Measurements from ENCODE around the gene COX7B2. TPM values are rescaled to one million over a fixed set of nuclear protein-coding genes. Genes with fewer than 3 reads are reported as not detected.

Gene COX7B2
- total and polyA plus RNA-seq, 2 donors (not counting 1 experiment from before 2014, with no cell fraction given): not detected

- DNase-seq (no peak), ATAC-seq (ENCODE audit: low read depth) (no peak)
- Mint-ChIP-seq H3K4me1 (no peaks in the 10 kb centered on the region), H3K27me3 (peaks cover 4% of the 10 kb centered on the region), H3K4me3 (no peak overlapping the region), H3K27ac (no peak overlapping the region), H3K9me3 (ENCODE audit: insufficient read depth) (no peaks in the 10 kb centered on the region)
- no peak overlapping the region for H3K9ac ChIP-seq (ENCODE audit: low read length)
- no peaks in the 10 kb centered on the region for H3K27me3 ChIP-seq (replicated peaks in 1 of 4; ENCODE audit: control extremely low read depth in 1 of 4, control insufficient read depth in 3 of 4, insufficient read depth in 4 of 4, low read length in 3 of 4)
- H3K36me3 ChIP-seq (replicated peaks in 1 of 2; ENCODE audit: control extremely low read depth in 1 of 2, control insufficient read depth in 1 of 2, extremely low read depth in 1 of 2, insufficient read depth in 2 of 2, low read length in 1 of 2): no peaks in the 10 kb centered on the region
- intact Hi-C loops (cut with micrococcal nuclease): no loop called here
- CTCF ChIA-PET: no interaction called here
- no peaks in the 10 kb centered on the region for H3K79me2 ChIP-seq (ENCODE audit: control insufficient read depth, insufficient read depth, low read length)
- no peaks in the 10 kb centered on the region for H3K4me1 ChIP-seq (ENCODE audit: control insufficient read depth in 2 of 2, insufficient read depth in 2 of 2, low read length in 2 of 2)
- no peaks in the 10 kb centered on the region for H3K9me3 ChIP-seq (ENCODE audit: control extremely low read depth in 1 of 3, control insufficient read depth in 2 of 3, insufficient read depth in 1 of 3, low read length in 2 of 3)
- no peak for TF ChIP-seq EZH2 (IDR thresholded peaks at IDR 0.05; ENCODE audit: borderline replicate concordance, insufficient read depth, low read depth, low read length, poor library complexity, severe bottlenecking)
- TF ChIP-seq, protein P1, sequence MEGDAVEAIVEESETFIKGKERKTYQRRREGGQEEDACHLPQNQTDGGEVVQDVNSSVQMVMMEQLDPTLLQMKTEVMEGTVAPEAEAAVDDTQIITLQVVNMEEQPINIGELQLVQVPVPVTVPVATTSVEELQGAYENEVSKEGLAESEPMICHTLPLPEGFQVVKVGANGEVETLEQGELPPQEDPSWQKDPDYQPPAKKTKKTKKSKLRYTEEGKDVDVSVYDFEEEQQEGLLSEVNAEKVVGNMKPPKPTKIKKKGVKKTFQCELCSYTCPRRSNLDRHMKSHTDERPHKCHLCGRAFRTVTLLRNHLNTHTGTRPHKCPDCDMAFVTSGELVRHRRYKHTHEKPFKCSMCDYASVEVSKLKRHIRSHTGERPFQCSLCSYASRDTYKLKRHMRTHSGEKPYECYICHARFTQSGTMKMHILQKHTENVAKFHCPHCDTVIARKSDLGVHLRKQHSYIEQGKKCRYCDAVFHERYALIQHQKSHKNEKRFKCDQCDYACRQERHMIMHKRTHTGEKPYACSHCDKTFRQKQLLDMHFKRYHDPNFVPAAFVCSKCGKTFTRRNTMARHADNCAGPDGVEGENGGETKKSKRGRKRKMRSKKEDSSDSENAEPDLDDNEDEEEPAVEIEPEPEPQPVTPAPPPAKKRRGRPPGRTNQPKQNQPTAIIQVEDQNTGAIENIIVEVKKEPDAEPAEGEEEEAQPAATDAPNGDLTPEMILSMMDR (IDR thresholded peaks at IDR 0.05): no peak
- H4K20me1 ChIP-seq (ENCODE audit: control insufficient read depth, insufficient read depth, low read length, poor library complexity, severe bottlenecking): no peaks in the 10 kb centered on the region
- H3K4me2 ChIP-seq (replicated peaks; ENCODE audit: low read depth, low read length, poor library complexity, severe bottlenecking): no peak overlapping the region
- no peak overlapping the region for H3K27ac ChIP-seq (ENCODE audit: low read length in 2 of 2)
- H2AFZ ChIP-seq (ENCODE audit: insufficient read depth, low read depth, low read length, poor library complexity, severe bottlenecking): no peak overlapping the region
- H3K4me3 ChIP-seq (ENCODE audit: control extremely low read depth in 1 of 5, extremely low read depth in 1 of 5, insufficient read depth in 1 of 5, low read depth in 2 of 5, low read length in 4 of 5): no peak overlapping the region
- POLR2A ChIA-PET: no interaction called here
Measured at GRCh38 chr4:46924789-46925529, 15.9 kb upstream of the COX7B2 start.

GRCh38 chr4:46922205-46922604 lies 13.2 kb upstream of the COX7B2 start:
- Histone ChIP-seq H3K4me2 (replicated peaks; ENCODE audit: low read depth, low read length, poor library complexity, severe bottlenecking) (no peak overlapping the region), H3K79me2 (ENCODE audit: control insufficient read depth, insufficient read depth, low read length) (no peaks in the 10 kb centered on the region), H3K9me3 (ENCODE audit: control extremely low read depth in 1 of 3, control insufficient read depth in 2 of 3, insufficient read depth in 1 of 3, low read length in 2 of 3) (no peaks in the 10 kb centered on the region), H3K27me3 (replicated peaks in 1 of 4; ENCODE audit: control extremely low read depth in 1 of 4, control insufficient read depth in 3 of 4, insufficient read depth in 4 of 4, low read length in 3 of 4) (no peaks in the 10 kb centered on the region), H3K27ac (ENCODE audit: low read length in 2 of 2) (no peak overlapping the region), H4K20me1 (ENCODE audit: control insufficient read depth, insufficient read depth, low read length, poor library complexity, severe bottlenecking) (no peaks in the 10 kb centered on the region), H2AFZ (ENCODE audit: insufficient read depth, low read depth, low read length, poor library complexity, severe bottlenecking) (no peak overlapping the region), H3K36me3 (replicated peaks in 1 of 2; ENCODE audit: control extremely low read depth in 1 of 2, control insufficient read depth in 1 of 2, extremely low read depth in 1 of 2, insufficient read depth in 2 of 2, low read length in 1 of 2) (no peaks in the 10 kb centered on the region), H3K4me3 (ENCODE audit: control extremely low read depth in 1 of 5, extremely low read depth in 1 of 5, insufficient read depth in 1 of 5, low read depth in 2 of 5, low read length in 4 of 5) (no peak overlapping the region), H3K9ac (ENCODE audit: low read length) (no peak overlapping the region), H3K4me1 (ENCODE audit: control insufficient read depth in 2 of 2, insufficient read depth in 2 of 2, low read length in 2 of 2) (no peaks in the 10 kb centered on the region)
- no peaks in the 10 kb centered on the region for H3K27me3 Mint-ChIP-seq
- no CpG with 5 or more reads among the region's 3 CpGs for WGBS (ENCODE audit: insufficient coverage)
- TF ChIP-seq, protein P1 (IDR thresholded peaks at IDR 0.05): no peak
- TF ChIP-seq EZH2 (IDR thresholded peaks at IDR 0.05; ENCODE audit: borderline replicate concordance, insufficient read depth, low read depth, low read length, poor library complexity, severe bottlenecking): no peak
- DNase-seq (no peak), ATAC-seq (ENCODE audit: low read depth) (no peak)
- CTCF ChIA-PET: no interaction called here
- POLR2A ChIA-PET: no interaction called here
- no peak overlapping the region for H3K4me3 Mint-ChIP-seq
- no peaks in the 10 kb centered on the region for H3K4me1 Mint-ChIP-seq
- H3K9me3 Mint-ChIP-seq (ENCODE audit: insufficient read depth): no peaks in the 10 kb centered on the region
- no peak overlapping the region for H3K27ac Mint-ChIP-seq
- intact Hi-C loops (cut with micrococcal nuclease): no loop called here

Measured in B cell (primary cell).